ENCODE data around the gene RNF8. TPM values are rescaled to one million over a fixed set of nuclear protein-coding genes. Genes with fewer than 3 reads are reported as not detected.
"Not testable (repeated sequence)": the region's sequence is repeated elsewhere in the genome, so short reads cannot be mapped to it uniquely, and the experiment has no call there.

The RNF8 gene
- total RNA-seq, 4 donors from 2014 or later = 6.9 to 17.8 (median 11.9) TPM

DNA sequence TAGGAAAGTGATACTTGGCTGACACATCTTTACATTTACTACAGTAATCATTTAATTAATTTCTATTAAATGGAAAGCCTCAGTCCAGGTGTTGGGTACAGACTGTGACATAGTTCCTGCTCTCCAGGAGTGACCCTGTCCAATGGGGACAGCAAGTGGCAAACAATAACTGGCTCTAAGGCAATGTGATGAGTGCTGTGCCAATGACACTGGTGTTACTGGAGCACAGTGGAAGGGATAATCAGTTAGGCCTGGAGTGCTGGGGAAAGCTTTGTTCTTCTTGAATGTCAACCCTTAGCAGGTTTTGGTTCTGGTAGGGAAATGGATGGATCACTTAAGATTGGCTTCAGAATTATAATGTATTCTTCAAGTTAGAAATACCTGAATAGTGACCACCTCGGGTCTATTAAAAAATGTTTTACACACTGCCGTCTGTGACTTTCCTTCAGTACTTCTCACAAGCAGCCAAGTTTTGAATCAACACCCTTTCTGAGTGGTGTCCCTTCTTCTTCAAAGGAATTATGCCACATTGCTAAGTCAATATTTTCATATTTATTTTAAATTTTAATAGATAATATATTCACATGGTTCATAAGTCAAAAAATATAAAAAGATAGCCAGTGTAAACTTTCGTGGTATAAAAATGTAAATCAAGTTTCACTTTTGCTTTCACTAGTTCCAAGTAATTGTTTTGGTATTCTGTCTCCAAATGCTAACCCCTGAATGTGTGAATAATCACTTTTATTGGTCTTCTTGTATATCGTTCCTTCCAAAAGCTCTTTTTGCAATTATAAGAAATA, 88.8 kb downstream of the RNF8 start:
- in situ Hi-C loops (cut with MboI; ENCODE audit: low sequenced_read_pairs in 4 of 4) = no loop called here
- no peak for DNase-seq
- ATAC-seq = peak in 1 of 2 donors; percentile 62
- Histone ChIP-seq H3K9me3 (no peaks in the 10 kb centered on the region), H3K27me3 (no peaks in the 10 kb centered on the region), H3K27ac (peak overlapping the region; percentile 46 to 60 (median 52)), H3K36me3 (peaks cover 0 to 53% of the 10 kb centered on the region in 2 donors), H3K4me3 (peak overlapping the region in 3 of 4 donors; percentile 0 to 21 (median 11)), H3K4me1 (peaks cover 2 to 9% of the 10 kb centered on the region in 2 donors)
- TF ChIP-seq CTCF (IDR thresholded peaks at IDR 0.05 in 4 of 5, conservative IDR thresholded peaks at IDR 0.05 in 1 of 5) = no peak
- TF ChIP-seq POLR2A (IDR thresholded peaks at IDR 0.05) = no peak
- intact Hi-C loops (cut with DNase I; ENCODE audit: low total_unique reads) = no loop called here

DNA sequence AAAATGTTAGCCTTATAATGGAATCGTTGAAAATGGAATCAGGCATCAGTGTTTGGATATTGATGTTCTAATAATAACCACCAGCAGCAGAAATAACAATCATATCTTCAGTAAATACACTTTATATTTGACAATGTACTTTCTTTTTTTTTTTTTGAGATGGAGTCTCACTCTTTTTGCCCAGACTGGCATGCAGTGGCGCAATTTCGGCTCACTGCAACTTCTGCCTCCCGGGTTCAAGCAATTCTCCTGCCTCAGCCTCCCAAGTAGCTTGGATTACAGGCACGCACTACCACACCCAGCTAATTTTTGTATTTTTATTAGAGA, 89.4 kb downstream of the RNF8 start:
- Histone ChIP-seq H3K36me3 (peaks cover 0 to 49% of the 10 kb centered on the region in 2 donors), H3K4me3 (peak overlapping the region in 3 of 4 donors; percentile 0 to 21 (median 11)), H3K27ac (peak overlapping the region in 3 of 4 donors; percentile 46 to 60 (median 59))
- H3K9me3 ChIP-seq; intact Hi-C loops (cut with DNase I; ENCODE audit: low total_unique reads); ATAC-seq; H3K27me3 ChIP-seq; in situ Hi-C loops (cut with MboI; ENCODE audit: low sequenced_read_pairs in 4 of 4); H3K4me1 ChIP-seq; DNase-seq: not testable (repeated sequence)

Other genes with a start within 250 kb of the RNF8 start
- 10 to 100 TPM in 2 of 4 donors, 1 to 10 TPM in 2; 5.0 to 23.0 (median 13.0) TPM for gene PIM1, start 183.8 kb upstream of the RNF8 start, total RNA-seq
- 10 to 100 TPM in 1 of 4 donors, 1 to 10 TPM in 3; 6.3 to 12.3 (median 7.7) TPM for gene TBC1D22B, start 96.2 kb upstream of the RNF8 start, total RNA-seq
- gene TMEM217, start 95.8 kb upstream of the RNF8 start, total RNA-seq = under 1 TPM in 1 of 4 donors, not detected in 3; 0.22 TPM
- 10 to 100 TPM; 18.2 to 34.6 (median 25.4) TPM for gene CMTR1, start 79.2 kb downstream of the RNF8 start, total RNA-seq
- gene CCDC167, start 145.9 kb downstream of the RNF8 start, total RNA-seq = 10 to 100 TPM; 23.4 to 35.0 (median 30.8) TPM

Measured in gastrocnemius medialis (tissue), 4 donors.